GM23338 (cell line): ENCODE measurements around the gene FAM120A. TPM values are rescaled to one million over a fixed set of nuclear protein-coding genes. Genes with fewer than 3 reads are reported as not detected.
"Not testable (repeated sequence)": the region's sequence is repeated elsewhere in the genome, so short reads cannot be mapped to it uniquely, and the experiment has no call there.

Experiments used
- ATAC-seq: fragments of 200-7000 bp; cut with Tn5 transposase; 3 replicates; pipeline ENCODE4 v1.9.1; 2020
- DNase-seq: peaks from one replicate; pipeline ENCODE4 v3.0.0-alpha.2; 2015; ENCODE audit warnings: low spot score
- H2AFZ ChIP-seq: fragments of 200-600 bp; sonication (generic); 2 replicates; pipeline ENCODE4 v1.8.0; 2016; ENCODE audit warnings: antibody characterized with exemption, mild to moderate bottlenecking, moderate library complexity
- H3F3A ChIP-seq: fragments of 200-600 bp; sonication (generic); replicated peaks from 2 replicates; pipeline ENCODE4 v1.8.0; 2017; ENCODE audit warnings: antibody characterized with exemption, mixed run types, low read depth
- H3K27ac ChIP-seq: fragments of 200-600 bp; sonication (generic); 2 replicates; pipeline ENCODE4 v1.6.1; 2016; ENCODE audit warnings: low read depth
- H3K27me3 ChIP-seq: fragments of 200-600 bp; sonication (generic); 2 replicates; pipeline ENCODE4 v1.8.0; 2016; ENCODE audit warnings: mild to moderate bottlenecking, mixed run types, moderate library complexity; ENCODE audit not compliant: insufficient read depth
- H3K36me3 ChIP-seq: fragments of 200-600 bp; sonication (generic); 2 replicates; pipeline ENCODE4 v1.8.0; 2016; ENCODE audit warnings: mild to moderate bottlenecking; ENCODE audit not compliant: insufficient read depth
- H3K4me1 ChIP-seq: fragments of 200-600 bp; sonication (generic); 2 replicates; pipeline ENCODE4 v1.8.0; 2016; ENCODE audit warnings: mild to moderate bottlenecking, moderate library complexity; ENCODE audit not compliant: insufficient read depth
- H3K4me2 ChIP-seq: fragments of 200-600 bp; sonication (generic); 2 replicates; pipeline ENCODE4 v1.7.1; 2017; ENCODE audit warnings: mixed run types
- H3K4me3 ChIP-seq: fragments of 200-600 bp; sonication (generic); 2 replicates; pipeline ENCODE4 v1.6.1; 2016; ENCODE audit warnings: mixed run types
- H3K79me2 ChIP-seq: fragments of 200-600 bp; sonication (generic); replicated peaks from 2 replicates; pipeline ENCODE4 v1.8.0; 2017; ENCODE audit warnings: mild to moderate bottlenecking; ENCODE audit not compliant: insufficient read depth
- H3K9me2 ChIP-seq: fragments of 200-600 bp; sonication (generic); 2 replicates; pipeline ENCODE4 v1.8.0; 2017; ENCODE audit not compliant: insufficient read depth
- H4K20me1 ChIP-seq: fragments of 200-600 bp; sonication (generic); replicated peaks from 2 replicates; pipeline ENCODE4 v1.8.0; 2017; ENCODE audit warnings: mild to moderate bottlenecking; ENCODE audit not compliant: insufficient read depth
- H3K27ac Mint-ChIP-seq: 2 replicates; pipeline ENCODE4 v1.8.0; 2020; ENCODE audit warnings: inconsistent platforms, mild to moderate bottlenecking, moderate library complexity, mixed read lengths
- H3K27me3 Mint-ChIP-seq: 3 replicates; pipeline ENCODE4 v1.8.0; 2022; ENCODE audit warnings: low read depth, mild to moderate bottlenecking, moderate library complexity, mixed read lengths, inconsistent platforms; ENCODE audit not compliant: insufficient read depth, poor library complexity
- H3K36me3 Mint-ChIP-seq: 3 replicates; pipeline ENCODE4 v1.8.0; 2021; ENCODE audit warnings: low read depth, mild to moderate bottlenecking, inconsistent platforms, moderate library complexity, mixed read lengths
- H3K4me1 Mint-ChIP-seq: 3 replicates; pipeline ENCODE4 v1.8.0; 2020; ENCODE audit warnings: mild to moderate bottlenecking, inconsistent platforms, mixed read lengths
- H3K4me3 Mint-ChIP-seq: 3 replicates; pipeline ENCODE4 v1.8.0; 2021; ENCODE audit warnings: moderate library complexity, mild to moderate bottlenecking, inconsistent platforms, mixed read lengths
- H3K9me3 Mint-ChIP-seq: 3 replicates; pipeline ENCODE4 v1.8.0; 2020; ENCODE audit warnings: moderate library complexity, mild to moderate bottlenecking, inconsistent platforms, mixed read lengths
- CREB1 ChIP-seq: fragments of 250-450 bp; sonication (Bioruptor Pico); IDR thresholded peaks from 2 replicates; pipeline ENCODE4 v1.5.0; 2020; ENCODE audit warnings: low read depth, mild to moderate bottlenecking, moderate library complexity
- EZH2phosphoT487 ChIP-seq: fragments of 200-600 bp; sonication (generic); IDR thresholded peaks from one replicate; pipeline ENCODE4 v1.8.1; 2018; ENCODE audit warnings: antibody characterized with exemption; ENCODE audit not compliant: unreplicated experiment
- NANOG ChIP-seq: IDR thresholded peaks from 2 replicates; pipeline ENCODE4 v1.6.1; 2016; ENCODE audit warnings: antibody characterized with exemption, borderline replicate concordance
- POLR2AphosphoS5 ChIP-seq: IDR thresholded peaks from 2 replicates; pipeline ENCODE4 v1.6.1; 2016; ENCODE audit warnings: antibody characterized with exemption, low read depth
- STAT1 ChIP-seq: IDR thresholded peaks from one replicate; pipeline ENCODE4 v1.6.1; 2016; ENCODE audit warnings: antibody characterized with exemption; ENCODE audit not compliant: unreplicated experiment
- ZNF331 ChIP-seq: fragments of 250-450 bp; sonication (Bioruptor Pico); IDR thresholded peaks from 2 replicates; pipeline ENCODE4 v1.5.0; 2020; ENCODE audit warnings: low read depth, mild to moderate bottlenecking, moderate library complexity
- polyA plus RNA-seq: library from polyadenylated mRNA; unstranded; fragments of >200 nt; fragmentation: Nextera tagmentation; extraction: Ambion mirVana; gene quantifications from 2 replicates; pipeline ENCODE4 v1.2.1, GENCODE V29; 2016
- total RNA-seq: library from RNA; depleted of rRNA; stranded (reverse); fragments of >200 nt; shearing (Covaris generic); gene quantifications from 2 replicates; pipeline ENCODE4 v1.2.3, GENCODE V29; 2014
- TF ChIP-seq, protein P1 (sequence below): IDR thresholded peaks from 2 replicates; pipeline ENCODE4 v1.6.1; 2016; ENCODE audit warnings: antibody characterized with exemption

The FAM120A gene
- total and polyA plus RNA-seq, 2 experiments from 2014 or later = 28.2 to 52.5 TPM

DNA sequence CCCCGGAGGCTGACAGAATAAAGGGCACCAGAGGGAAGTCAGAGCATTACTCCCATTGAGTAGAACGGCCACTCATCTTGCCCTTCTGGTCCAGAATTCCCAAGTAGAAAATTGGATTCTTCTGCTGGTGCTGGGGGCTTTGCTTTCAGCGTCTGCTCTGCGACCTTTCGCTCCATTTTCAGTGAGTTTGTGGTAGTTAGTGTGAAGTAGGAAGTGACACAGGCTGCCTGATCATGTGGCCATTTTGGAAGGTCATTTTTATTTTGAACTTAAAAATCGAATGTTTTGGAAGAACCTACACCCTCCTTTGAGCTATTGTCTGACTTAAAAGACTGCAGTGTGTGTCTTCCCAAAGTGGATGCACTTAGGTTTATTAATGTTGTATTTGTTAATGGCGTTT is 58.6 kb downstream of the FAM120A start:
- no peak overlapping the region for H3K4me3 Mint-ChIP-seq
- TF ChIP-seq POLR2AphosphoS5 (no peak), STAT1 (no peak), ZNF331 (no peak)
- Histone ChIP-seq H3K79me2 (peaks cover 85% of the 10 kb centered on the region), H3K27me3 (no peaks in the 10 kb centered on the region), H4K20me1 (peaks cover 43% of the 10 kb centered on the region; the same call in 1 of the 2 replicates), H3F3A (no peaks in the 10 kb centered on the region), H3K9me2 (no peaks in the 10 kb centered on the region), H3K4me1 (peaks cover 15% of the 10 kb centered on the region; the same call in 1 of the 2 replicates), H2AFZ (no peak overlapping the region), H3K36me3 (no peaks in the 10 kb centered on the region), H3K4me3 (no peak overlapping the region), H3K4me2 (no peak overlapping the region), H3K27ac (no peak overlapping the region)
- H3K9me3 Mint-ChIP-seq = no peaks in the 10 kb centered on the region
- peaks cover 6% of the 10 kb centered on the region; the same call in 1 of the 3 replicates for H3K36me3 Mint-ChIP-seq
- DNase-seq (no peak), ATAC-seq (no peak)
- no peaks in the 10 kb centered on the region for H3K27me3 Mint-ChIP-seq
- H3K27ac Mint-ChIP-seq = no peak overlapping the region
- peaks cover 33% of the 10 kb centered on the region for H3K4me1 Mint-ChIP-seq

DNA sequence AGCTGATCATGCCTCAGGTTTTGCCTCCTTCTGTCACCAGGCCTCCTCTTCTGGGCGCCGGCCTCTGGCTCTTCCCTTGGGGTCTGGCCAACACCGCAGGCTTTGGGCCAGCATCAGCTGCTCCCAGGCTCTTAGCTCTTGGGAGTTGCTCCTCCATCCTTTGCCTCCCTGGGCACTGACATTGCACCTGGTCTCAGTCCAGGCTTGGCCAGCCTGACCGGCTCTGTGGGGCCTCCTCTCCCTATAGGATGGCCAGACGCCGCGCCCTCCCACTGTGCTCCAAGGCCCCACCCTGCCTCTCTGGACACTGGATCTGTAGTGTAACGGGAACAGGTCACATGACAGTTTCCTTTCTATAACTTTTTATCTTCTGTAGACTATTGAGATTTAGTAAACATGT is 59.7 kb downstream of the FAM120A start:
- peaks cover 15% of the 10 kb centered on the region; the same call in 1 of the 2 replicates for H3K4me1 ChIP-seq
- H3K27me3 Mint-ChIP-seq, H2AFZ ChIP-seq, ATAC-seq, H3K36me3 Mint-ChIP-seq, H3K9me2 ChIP-seq, H3K9me3 Mint-ChIP-seq, H3K36me3 ChIP-seq, H3K4me3 ChIP-seq, H3K27ac Mint-ChIP-seq, DNase-seq, H3K4me3 Mint-ChIP-seq, H3K27me3 ChIP-seq, H3K4me2 ChIP-seq, H3F3A ChIP-seq: not testable (repeated sequence)
- H3K4me1 Mint-ChIP-seq = peaks cover 33% of the 10 kb centered on the region
- H3K79me2 ChIP-seq = peaks cover 73% of the 10 kb centered on the region
- H4K20me1 ChIP-seq = peaks cover 42% of the 10 kb centered on the region; the same call in 1 of the 2 replicates
- peak overlapping the region; percentile 76; the same call in 1 of the 2 replicates for H3K27ac ChIP-seq

DNA sequence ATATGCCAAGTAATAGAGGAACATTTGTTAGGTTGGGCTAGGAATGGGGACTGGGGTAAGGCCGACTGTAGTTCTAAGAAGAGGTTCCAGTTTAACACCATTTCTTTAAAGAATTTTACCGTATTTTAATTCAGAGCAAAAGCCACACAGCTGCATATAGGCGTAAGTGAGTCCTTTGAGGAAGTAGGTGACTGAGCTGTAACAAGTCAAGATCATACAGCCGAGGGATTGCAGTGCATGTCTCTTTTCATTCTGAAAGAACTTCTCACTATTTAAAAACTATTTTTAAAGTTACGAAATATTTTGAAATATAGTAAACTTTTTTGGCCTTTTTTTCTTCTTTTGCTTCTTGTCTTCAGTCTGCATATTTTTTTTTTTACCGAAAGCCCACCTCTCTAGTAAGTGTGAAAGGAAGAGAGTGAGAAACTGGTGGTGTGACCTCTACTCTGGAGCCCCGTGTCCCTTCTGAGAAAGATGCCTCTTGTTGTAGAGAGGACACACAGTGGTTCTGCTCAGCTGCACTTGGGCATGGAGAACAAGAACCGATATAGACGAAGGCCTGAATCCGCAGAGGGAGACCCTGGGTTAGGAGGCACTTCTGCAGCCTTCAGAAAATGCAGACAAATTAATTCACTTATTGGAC is 60.8 kb downstream of the FAM120A start:
- not testable (repeated sequence) for H3K9me3 Mint-ChIP-seq, H3K4me3 Mint-ChIP-seq, H3K36me3 ChIP-seq, H3K4me3 ChIP-seq, H3K9me2 ChIP-seq, H3K27ac ChIP-seq, H3K4me2 ChIP-seq, H3F3A ChIP-seq, H2AFZ ChIP-seq, H3K27me3 ChIP-seq, ATAC-seq, H3K27me3 Mint-ChIP-seq, DNase-seq
- peaks cover 71% of the 10 kb centered on the region for H3K79me2 ChIP-seq
- peaks cover 16% of the 10 kb centered on the region; the same call in 1 of the 2 replicates for H3K4me1 ChIP-seq
- H3K36me3 Mint-ChIP-seq = peaks cover 13% of the 10 kb centered on the region
- H3K4me1 Mint-ChIP-seq = peaks cover 32% of the 10 kb centered on the region
- H3K27ac Mint-ChIP-seq = peak overlapping the region; percentile 76; the same call in 1 of the 2 replicates
- H4K20me1 ChIP-seq = peaks cover 38% of the 10 kb centered on the region

DNA sequence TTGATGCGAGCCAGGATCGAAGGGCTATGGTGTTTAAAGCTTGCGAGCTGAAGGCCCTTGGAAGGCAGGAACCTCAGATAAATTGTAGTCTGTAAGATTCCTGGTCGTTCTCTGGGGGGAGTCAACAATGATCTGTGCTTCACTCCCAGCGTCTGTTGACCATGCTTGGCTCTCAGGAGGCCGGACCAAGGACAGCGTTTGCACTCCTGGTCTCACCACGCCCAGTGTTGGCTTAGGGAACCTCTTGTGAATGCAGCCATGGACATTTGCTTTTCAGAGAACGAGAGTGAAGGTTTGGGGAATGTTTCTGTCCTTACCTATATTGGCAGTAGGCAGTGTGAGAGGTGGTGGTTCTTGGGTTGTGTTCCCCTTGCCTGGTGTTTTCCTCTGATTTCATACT is 62.1 kb downstream of the FAM120A start:
- Histone ChIP-seq H4K20me1 (peaks cover 36% of the 10 kb centered on the region), H3K4me2 (no peak overlapping the region), H3K27ac (0 out of 2 replicates have a peak overlapping the region, but pooled peaks have one; percentile 42), H3K79me2 (peaks cover 71% of the 10 kb centered on the region), H3K36me3 (peaks cover 3% of the 10 kb centered on the region), H3K9me2 (no peaks in the 10 kb centered on the region), H3K4me3 (no peak overlapping the region), H3K27me3 (no peaks in the 10 kb centered on the region), H3K4me1 (peaks cover 13% of the 10 kb centered on the region; the same call in 1 of the 2 replicates), H3F3A (no peaks in the 10 kb centered on the region), H2AFZ (no peak overlapping the region)
- Mint-ChIP-seq H3K4me1 (peaks cover 24% of the 10 kb centered on the region), H3K27ac (no peak overlapping the region), H3K4me3 (no peak overlapping the region), H3K36me3 (peaks cover 19% of the 10 kb centered on the region), H3K27me3 (no peaks in the 10 kb centered on the region), H3K9me3 (no peaks in the 10 kb centered on the region)
- ATAC-seq = no peak
- no peak for DNase-seq
- TF ChIP-seq NANOG (no peak), EZH2phosphoT487 (no peak), POLR2AphosphoS5 (no peak), CREB1 (CRISPR knock-in tag) (no peak)
- TF ChIP-seq, protein P1, sequence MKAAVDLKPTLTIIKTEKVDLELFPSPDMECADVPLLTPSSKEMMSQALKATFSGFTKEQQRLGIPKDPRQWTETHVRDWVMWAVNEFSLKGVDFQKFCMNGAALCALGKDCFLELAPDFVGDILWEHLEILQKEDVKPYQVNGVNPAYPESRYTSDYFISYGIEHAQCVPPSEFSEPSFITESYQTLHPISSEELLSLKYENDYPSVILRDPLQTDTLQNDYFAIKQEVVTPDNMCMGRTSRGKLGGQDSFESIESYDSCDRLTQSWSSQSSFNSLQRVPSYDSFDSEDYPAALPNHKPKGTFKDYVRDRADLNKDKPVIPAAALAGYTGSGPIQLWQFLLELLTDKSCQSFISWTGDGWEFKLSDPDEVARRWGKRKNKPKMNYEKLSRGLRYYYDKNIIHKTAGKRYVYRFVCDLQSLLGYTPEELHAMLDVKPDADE = no peak
